ENCODE results near the gene DAP.

DAP gene

GRCh38 chr5:10658265-10658664 is 102.8 kb downstream of the DAP start:
- no peak for DNase-seq
- Mint-ChIP-seq H3K4me1 (ENCODE audit: low read depth in 2 of 2) (no peaks in the 10 kb centered on the region), H3K27ac (no peak overlapping the region), H3K9me3 (no peaks in the 10 kb centered on the region), H3K4me3 (no peak overlapping the region), H3K27me3 (peaks cover 0 to 19% of the 10 kb centered on the region in 2 donors), H3K36me3 (ENCODE audit: insufficient read depth) (no peaks in the 10 kb centered on the region)
- no peak for ATAC-seq (replicated peaks)

- ATAC-seq (replicated peaks) (no peak), DNase-seq (no peak)
- Mint-ChIP-seq H3K4me3 (no peak overlapping the region), H3K9me3 (no peaks in the 10 kb centered on the region), H3K27me3 (no peaks in the 10 kb centered on the region), H3K4me1 (ENCODE audit: low read depth in 2 of 2) (no peaks in the 10 kb centered on the region), H3K27ac (no peak overlapping the region), H3K36me3 (ENCODE audit: insufficient read depth) (no peaks in the 10 kb centered on the region)
These were observed 104.8 kb downstream of the DAP start for GRCh38 chr5:10655972-10656830.

GRCh38 chr5:10655161-10655971 is 105.7 kb downstream of the DAP start:
- Mint-ChIP-seq H3K27ac (no peak overlapping the region), H3K4me1 (ENCODE audit: low read depth in 2 of 2) (no peaks in the 10 kb centered on the region), H3K27me3 (no peaks in the 10 kb centered on the region), H3K4me3 (no peak overlapping the region), H3K9me3 (no peaks in the 10 kb centered on the region), H3K36me3 (ENCODE audit: insufficient read depth) (no peaks in the 10 kb centered on the region)
- ATAC-seq (replicated peaks) = no peak
- no peak for DNase-seq

GRCh38 chr5:10654566-10654965 is 106.5 kb downstream of the DAP start:
- Mint-ChIP-seq H3K9me3 (no peaks in the 10 kb centered on the region), H3K27ac (no peak overlapping the region), H3K4me1 (ENCODE audit: low read depth in 2 of 2) (no peaks in the 10 kb centered on the region), H3K27me3 (no peaks in the 10 kb centered on the region), H3K4me3 (no peak overlapping the region), H3K36me3 (ENCODE audit: insufficient read depth) (no peaks in the 10 kb centered on the region)
- no peak for ATAC-seq (replicated peaks)
- no peak for DNase-seq

GRCh38 chr5:10653751-10654400 is 107.2 kb downstream of the DAP start:
- Mint-ChIP-seq H3K4me1 (ENCODE audit: low read depth in 2 of 2) (no peaks in the 10 kb centered on the region), H3K9me3 (no peaks in the 10 kb centered on the region), H3K36me3 (ENCODE audit: insufficient read depth) (no peaks in the 10 kb centered on the region), H3K27ac (no peak overlapping the region), H3K27me3 (no peaks in the 10 kb centered on the region), H3K4me3 (no peak overlapping the region)
- no peak for DNase-seq
- no peak for ATAC-seq (replicated peaks)

GRCh38 chr5:10653043-10653442 is 108.0 kb downstream of the DAP start:
- Mint-ChIP-seq H3K27ac (no peak overlapping the region), H3K4me3 (no peak overlapping the region), H3K9me3 (no peaks in the 10 kb centered on the region), H3K36me3 (ENCODE audit: insufficient read depth) (no peaks in the 10 kb centered on the region), H3K4me1 (ENCODE audit: low read depth in 2 of 2) (no peaks in the 10 kb centered on the region), H3K27me3 (no peaks in the 10 kb centered on the region)
- ATAC-seq (replicated peaks) (no peak), DNase-seq (no peak)

GRCh38 chr5:10652606-10653005 is 108.4 kb downstream of the DAP start:
- Mint-ChIP-seq H3K4me3 (no peak overlapping the region), H3K36me3 (ENCODE audit: insufficient read depth) (no peaks in the 10 kb centered on the region), H3K27ac (no peak overlapping the region), H3K9me3 (no peaks in the 10 kb centered on the region), H3K4me1 (ENCODE audit: low read depth in 2 of 2) (no peaks in the 10 kb centered on the region), H3K27me3 (no peaks in the 10 kb centered on the region)
- no peak for DNase-seq
- no peak for ATAC-seq (replicated peaks)

- Mint-ChIP-seq H3K4me3 (no peak overlapping the region), H3K27me3 (no peaks in the 10 kb centered on the region), H3K4me1 (ENCODE audit: low read depth in 2 of 2) (no peaks in the 10 kb centered on the region), H3K36me3 (ENCODE audit: insufficient read depth) (no peaks in the 10 kb centered on the region), H3K27ac (no peak overlapping the region), H3K9me3 (no peaks in the 10 kb centered on the region)
- DNase-seq (no peak), ATAC-seq (replicated peaks) (no peak)
These were observed 108.9 kb downstream of the DAP start for GRCh38 chr5:10652151-10652550.

GRCh38 chr5:10649666-10650380 is 111.2 kb downstream of the DAP start:
- H3K27me3 Mint-ChIP-seq = no peaks in the 10 kb centered on the region
- DNase-seq (no peak), ATAC-seq (replicated peaks) (no peak)
- H3K9me3 Mint-ChIP-seq = no peaks in the 10 kb centered on the region
- no peaks in the 10 kb centered on the region for H3K4me1 Mint-ChIP-seq (ENCODE audit: low read depth in 2 of 2)
- no peak overlapping the region for H3K4me3 Mint-ChIP-seq
- no peaks in the 10 kb centered on the region for H3K36me3 Mint-ChIP-seq (ENCODE audit: insufficient read depth)
- H3K27ac Mint-ChIP-seq = no peak overlapping the region

- Mint-ChIP-seq H3K4me3 (no peak overlapping the region), H3K4me1 (ENCODE audit: low read depth in 2 of 2) (no peaks in the 10 kb centered on the region), H3K27me3 (no peaks in the 10 kb centered on the region), H3K27ac (no peak overlapping the region), H3K36me3 (ENCODE audit: insufficient read depth) (no peaks in the 10 kb centered on the region), H3K9me3 (no peaks in the 10 kb centered on the region)
- DNase-seq (no peak), ATAC-seq (replicated peaks) (no peak)
These were observed 112.0 kb downstream of the DAP start for GRCh38 chr5:10648806-10649665.

- Mint-ChIP-seq H3K27me3 (no peaks in the 10 kb centered on the region), H3K9me3 (no peaks in the 10 kb centered on the region), H3K27ac (no peak overlapping the region), H3K4me3 (no peak overlapping the region), H3K36me3 (ENCODE audit: insufficient read depth) (no peaks in the 10 kb centered on the region), H3K4me1 (ENCODE audit: low read depth in 2 of 2) (no peaks in the 10 kb centered on the region)
- DNase-seq (no peak), ATAC-seq (replicated peaks) (no peak)
These were observed 113.4 kb downstream of the DAP start for GRCh38 chr5:10647640-10648039.

GRCh38 chr5:10645671-10646070 is 115.4 kb downstream of the DAP start:
- ATAC-seq (replicated peaks) = no peak
- Mint-ChIP-seq H3K27me3 (no peaks in the 10 kb centered on the region), H3K36me3 (ENCODE audit: insufficient read depth) (no peaks in the 10 kb centered on the region), H3K4me3 (no peak overlapping the region), H3K27ac (no peak overlapping the region), H3K4me1 (ENCODE audit: low read depth in 2 of 2) (no peaks in the 10 kb centered on the region), H3K9me3 (no peaks in the 10 kb centered on the region)
- no peak for DNase-seq
